GM12878 (cell line): ENCODE data around the gene CENPS. TPM values are rescaled to one million over a fixed set of nuclear protein-coding genes. Genes with fewer than 3 reads are reported as not detected.

Source experiments
- ATAC-seq: fragments of 200-7000 bp; cut with Tn5 transposase; 3 replicates; pipeline ENCODE4 v1.9.1; 2020; ENCODE audit warnings: mild to moderate bottlenecking, moderate library complexity
- BruUV-seq: library from RNA; stranded (reverse); fragments of 400-500 nt; replicated peaks from 2 replicates; lab custom pipeline; 2021; lab: Mats Ljungman, UMichigan
- CTCF ChIA-PET: fragments of 300-600 bp; sonication (Branson Sonifier 250); formaldehyde crosslinking; extraction: SDS; loops from one replicate; lab custom pipeline; 2021; ENCODE audit warnings: inconsistent platforms; lab: Yijun Ruan, JAX
- POLR2A ChIA-PET: fragments of 350-600 bp; formaldehyde crosslinking; extraction: SDS; loops from one replicate; lab custom pipeline; 2021; ENCODE audit warnings: inconsistent platforms; lab: Charles Lee
- RAD21 ChIA-PET: fragments of 300-600 bp; sonication (Branson Sonifier 250); formaldehyde crosslinking; loops from one replicate; lab custom pipeline; 2023; ENCODE audit warnings: antibody characterized with exemption; ENCODE audit not compliant: unreplicated experiment; lab: Charles Lee
- SMC1A ChIA-PET: fragments of 300-600 bp; sonication (Branson Sonifier 250); formaldehyde crosslinking; loops from one replicate; lab custom pipeline; 2023; ENCODE audit not compliant: unreplicated experiment, uncharacterized antibody; lab: Charles Lee
- DNase-seq: peaks from one replicate; pipeline ENCODE4 v3.0.0-alpha.2; 2011; ENCODE audit warnings: low read depth, low spot score
- FAIRE-seq: peaks from 3 replicates; lab custom pipeline; 2011; peaks lifted over from hg19 to GRCh38; lab: Jason Lieb, UNC
- H2AFZ ChIP-seq: 2 replicates; pipeline ENCODE4 v1.6.0; 2011; ENCODE audit warnings: low read depth, low read length, control low read depth; ENCODE audit not compliant: control insufficient read depth
- H3K27ac ChIP-seq: 2 replicates; pipeline ENCODE4 v1.5.1; 2011; ENCODE audit warnings: control low read depth; ENCODE audit not compliant: control insufficient read depth, insufficient read depth
- H3K27me3 ChIP-seq, 2 experiments: replicated peaks in 1 of 2; 2 replicates each; pipeline versions ENCODE4 v1.6.0 to v1.6.1; 2011; ENCODE audit warnings: low read length in 1 of 2; ENCODE audit not compliant: control insufficient read depth in 2 of 2, insufficient read depth in 2 of 2
- H3K36me3 ChIP-seq, 2 experiments: 2 replicates each; pipeline ENCODE4 v1.5.1; 2011; ENCODE audit warnings: low read length in 1 of 2; ENCODE audit not compliant: control insufficient read depth in 2 of 2, insufficient read depth in 2 of 2
- H3K4me1 ChIP-seq: 2 replicates; pipeline ENCODE4 v1.6.1; 2011; ENCODE audit warnings: mild to moderate bottlenecking, low read length, moderate library complexity, mixed read lengths; ENCODE audit not compliant: control insufficient read depth, insufficient read depth
- H3K4me2 ChIP-seq: 2 replicates; pipeline ENCODE4 v1.6.0; 2011; ENCODE audit warnings: control low read depth; ENCODE audit not compliant: control insufficient read depth, insufficient read depth
- H3K4me3 ChIP-seq: fragments of 200-600 bp; sonication (generic); 2 replicates; pipeline ENCODE4 v1.5.1; 2016
- H3K79me2 ChIP-seq: 2 replicates; pipeline ENCODE4 v1.6.0; 2011; ENCODE audit warnings: low read length; ENCODE audit not compliant: control insufficient read depth, insufficient read depth
- H3K9ac ChIP-seq: 2 replicates; pipeline ENCODE4 v1.8.0; 2011; ENCODE audit warnings: low read length, control low read depth, mixed read lengths; ENCODE audit not compliant: control insufficient read depth, insufficient read depth
- H3K9me3 ChIP-seq: replicated peaks from 3 replicates; pipeline ENCODE4 v1.5.1; 2011; ENCODE audit warnings: mild to moderate bottlenecking, low read length; ENCODE audit not compliant: control insufficient read depth, insufficient read depth
- H4K20me1 ChIP-seq: 2 replicates; pipeline ENCODE4 v1.6.0; 2011; ENCODE audit not compliant: control insufficient read depth, insufficient read depth
- E2F8 ChIP-seq: fragments of 450-650 bp; IDR thresholded peaks from 2 replicates; pipeline ENCODE4 v1.6.1; 2018; ENCODE audit warnings: mild to moderate bottlenecking, low read depth, moderate library complexity; ENCODE audit not compliant: partially characterized antibody
- EP300 ChIP-seq, 2 experiments: fragments of 150-350 bp in 1 of 2; IDR thresholded peaks; 2 replicates each; pipeline ENCODE4 v1.6.1; 2011 to 2012; ENCODE audit warnings: low read depth in 2 of 2, low read length in 2 of 2, borderline replicate concordance in 1 of 2, improper control_type of control experiment in 1 of 2, inconsistent platforms in 1 of 2; ENCODE audit not compliant: control insufficient read depth in 1 of 2
- FOS ChIP-seq: IDR thresholded peaks from 3 replicates; pipeline ENCODE4 v1.6.1; 2011; ENCODE audit warnings: borderline replicate concordance; ENCODE audit not compliant: insufficient read length; ENCODE audit errors: extremely low read depth
- MEF2B ChIP-seq: fragments of 450-650 bp; IDR thresholded peaks from 2 replicates; pipeline ENCODE4 v1.6.1; 2018; ENCODE audit warnings: mild to moderate bottlenecking, moderate library complexity; ENCODE audit not compliant: partially characterized antibody, poor library complexity, severe bottlenecking
- PML ChIP-seq: IDR thresholded peaks from 2 replicates; pipeline ENCODE4 v1.6.1; 2012; ENCODE audit warnings: low read length, inconsistent platforms
- POLR2AphosphoS2 ChIP-seq: IDR thresholded peaks from 2 replicates; pipeline ENCODE4 v1.6.1; 2011; ENCODE audit warnings: low read depth, mild to moderate bottlenecking, low read length, improper control_type of control experiment, moderate library complexity
- RB1 ChIP-seq: fragments of 450-650 bp; formaldehyde crosslinking; IDR thresholded peaks from 2 replicates; pipeline ENCODE4 v1.6.1; 2017; ENCODE audit warnings: mild to moderate bottlenecking, borderline replicate concordance
- SMAD5 ChIP-seq: IDR thresholded peaks from 2 replicates; pipeline ENCODE4 v1.6.1; 2016; ENCODE audit warnings: antibody characterized with exemption, low read depth
- TAF1 ChIP-seq: IDR thresholded peaks from 2 replicates; pipeline ENCODE4 v1.6.1; 2011; ENCODE audit warnings: mild to moderate bottlenecking, low read depth, low read length, borderline replicate concordance
- WGBS: methylation state at CpG from one replicate; pipeline ENCODE4 v1.1.6; 2016; ENCODE audit warnings: low lambda C conversion rate; ENCODE audit not compliant: insufficient replicate concordance, insufficient coverage; ENCODE audit errors: missing lambda C conversion rate; 5-methylcytosine and 5-hydroxymethylcytosine counted together
- in situ Hi-C: fragments of 300-500 bp; cut with MboI; formaldehyde crosslinking; loops from 9 replicates; pipeline ENCODE4 v1.14.3; 2018; ENCODE audit warnings: mixed read lengths
- intact Hi-C: fragments of 100-400 bp; cut with micrococcal nuclease; formaldehyde crosslinking; loops from one replicate; pipeline ENCODE4 v1.14.2; 2022; ENCODE audit not compliant: unreplicated experiment
- polyA plus RNA-seq, 11 experiments: library from polyadenylated mRNA; depleted of rRNA in 4 of 11; unstranded in 6 of 11; stranded (reverse) in 5 of 11; fragments of >200 nt; fragmentation: Nextera tagmentation in 4 of 11; fragmentation: Illumina TruSeq in 1 of 11; extraction: Ambion mirVana in 4 of 11; extraction: Trizol in 1 of 11; gene quantifications; 1 replicate in 1 of 11; 2 replicates in 10 of 11; pipeline versions ENCODE4 v1.2.1 to v1.2.3, GENCODE V29; 2011 to 2016; ENCODE audit warnings: inconsistent platforms in 2 of 11, missing spikeins in 2 of 11, low read depth in 1 of 11
- total RNA-seq, 4 experiments: library from RNA; depleted of rRNA in 3 of 4; stranded (reverse); fragments of >200 nt in 3 of 4; fragmentation: Illumina TruSeq in 1 of 4; extraction: Trizol in 1 of 4; gene quantifications; 2 replicates each; pipeline versions ENCODE4 v1.2.1 to v1.2.3, GENCODE V29; 2013 to 2021
- TF ChIP-seq, protein P1 (sequence below): IDR thresholded peaks from 2 replicates; pipeline ENCODE4 v1.6.1; 2012; ENCODE audit warnings: mild to moderate bottlenecking, low read depth, low read length
- TF ChIP-seq, protein P2 (sequence below): fragments of 150-350 bp; IDR thresholded peaks from 2 replicates; pipeline ENCODE4 v1.6.1; 2016; ENCODE audit warnings: low read depth, low read length

Gene CENPS
- total and polyA plus RNA-seq, 10 of the 15 experiments (the other 5 are each of a cell fraction or from before 2014, with no cell fraction given), result 9.4 to 51.7 (median 16.7) TPM

DNA sequence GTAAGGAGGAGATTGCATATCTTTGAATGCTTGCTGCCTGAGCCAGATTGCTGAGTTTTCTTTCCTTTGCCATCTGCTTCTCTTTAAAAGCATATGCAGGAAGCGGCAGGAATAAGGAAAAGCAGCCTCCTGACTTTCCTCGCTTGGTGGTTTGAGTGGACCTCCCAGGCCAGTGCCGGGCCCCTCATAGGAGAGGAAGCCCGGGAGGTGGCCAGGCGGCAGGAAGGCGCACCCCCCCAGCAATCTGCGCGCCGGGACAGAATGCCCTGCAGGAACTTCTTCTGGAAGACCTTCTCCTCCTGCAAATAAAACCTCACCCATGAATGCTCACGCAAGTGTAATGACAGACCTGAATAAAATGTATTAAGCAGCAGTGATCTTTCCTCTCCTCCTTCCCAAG lies 21.1 kb downstream of the CENPS start:
- ChIA-PET SMC1A (interaction anchor here (0.5 to 1.1 kb wide), 3 partner anchors 15 to 41 kb away, joined by 3 read pairs; no protein-coding TSS in a partner anchor), RAD21 (no interaction called here), POLR2A (interaction anchor here (0.8 kb wide), 1 partner anchor 18 kb away, joined by 3 read pairs; no protein-coding TSS in a partner anchor), CTCF (interaction anchor here (0.6 to 0.9 kb wide), 3 partner anchors 35 to 235 kb away, joined by 3 read pairs; no protein-coding TSS in a partner anchor)
- H3K9me3 ChIP-seq, result no peaks in the 10 kb centered on the region; the same call in 2 of the 3 replicates
- in situ Hi-C loops (no loop called here), intact Hi-C loops (no loop called here)
- no peaks in the 10 kb centered on the region for H3K4me1 ChIP-seq
- no peaks in the 10 kb centered on the region for H3K36me3 ChIP-seq
- 31% methylated on average over 10 of the region's 10 CpGs for WGBS
- no peaks in the 10 kb centered on the region for H3K79me2 ChIP-seq
- no peak overlapping the region for H3K4me3 ChIP-seq
- no peak overlapping the region for H3K9ac ChIP-seq
- no peak overlapping the region for H2AFZ ChIP-seq
- H3K4me2 ChIP-seq, result no peak overlapping the region
- H3K27ac ChIP-seq, result no peak overlapping the region
- DNase-seq (no peak), ATAC-seq (no peak), FAIRE-seq (no peak)
- no TSS peak for BruUV-seq
- no peaks in the 10 kb centered on the region for H4K20me1 ChIP-seq
- H3K27me3 ChIP-seq, result no peaks in the 10 kb centered on the region
- TF ChIP-seq EP300 (IDR thresholded peaks at IDR 0.05; ENCODE audit: borderline replicate concordance in 1 of 2, control insufficient read depth in 1 of 2, low read depth in 2 of 2, low read length in 2 of 2) (no peak), RB1 (no peak), MEF2B (no peak), POLR2AphosphoS2 (no peak), TAF1 (no peak), FOS (no peak), SMAD5 (no peak), E2F8 (no peak), PML (no peak)
- TF ChIP-seq, protein P1, sequence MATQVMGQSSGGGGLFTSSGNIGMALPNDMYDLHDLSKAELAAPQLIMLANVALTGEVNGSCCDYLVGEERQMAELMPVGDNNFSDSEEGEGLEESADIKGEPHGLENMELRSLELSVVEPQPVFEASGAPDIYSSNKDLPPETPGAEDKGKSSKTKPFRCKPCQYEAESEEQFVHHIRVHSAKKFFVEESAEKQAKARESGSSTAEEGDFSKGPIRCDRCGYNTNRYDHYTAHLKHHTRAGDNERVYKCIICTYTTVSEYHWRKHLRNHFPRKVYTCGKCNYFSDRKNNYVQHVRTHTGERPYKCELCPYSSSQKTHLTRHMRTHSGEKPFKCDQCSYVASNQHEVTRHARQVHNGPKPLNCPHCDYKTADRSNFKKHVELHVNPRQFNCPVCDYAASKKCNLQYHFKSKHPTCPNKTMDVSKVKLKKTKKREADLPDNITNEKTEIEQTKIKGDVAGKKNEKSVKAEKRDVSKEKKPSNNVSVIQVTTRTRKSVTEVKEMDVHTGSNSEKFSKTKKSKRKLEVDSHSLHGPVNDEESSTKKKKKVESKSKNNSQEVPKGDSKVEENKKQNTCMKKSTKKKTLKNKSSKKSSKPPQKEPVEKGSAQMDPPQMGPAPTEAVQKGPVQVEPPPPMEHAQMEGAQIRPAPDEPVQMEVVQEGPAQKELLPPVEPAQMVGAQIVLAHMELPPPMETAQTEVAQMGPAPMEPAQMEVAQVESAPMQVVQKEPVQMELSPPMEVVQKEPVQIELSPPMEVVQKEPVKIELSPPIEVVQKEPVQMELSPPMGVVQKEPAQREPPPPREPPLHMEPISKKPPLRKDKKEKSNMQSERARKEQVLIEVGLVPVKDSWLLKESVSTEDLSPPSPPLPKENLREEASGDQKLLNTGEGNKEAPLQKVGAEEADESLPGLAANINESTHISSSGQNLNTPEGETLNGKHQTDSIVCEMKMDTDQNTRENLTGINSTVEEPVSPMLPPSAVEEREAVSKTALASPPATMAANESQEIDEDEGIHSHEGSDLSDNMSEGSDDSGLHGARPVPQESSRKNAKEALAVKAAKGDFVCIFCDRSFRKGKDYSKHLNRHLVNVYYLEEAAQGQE, result no peak
- TF ChIP-seq, protein P2, sequence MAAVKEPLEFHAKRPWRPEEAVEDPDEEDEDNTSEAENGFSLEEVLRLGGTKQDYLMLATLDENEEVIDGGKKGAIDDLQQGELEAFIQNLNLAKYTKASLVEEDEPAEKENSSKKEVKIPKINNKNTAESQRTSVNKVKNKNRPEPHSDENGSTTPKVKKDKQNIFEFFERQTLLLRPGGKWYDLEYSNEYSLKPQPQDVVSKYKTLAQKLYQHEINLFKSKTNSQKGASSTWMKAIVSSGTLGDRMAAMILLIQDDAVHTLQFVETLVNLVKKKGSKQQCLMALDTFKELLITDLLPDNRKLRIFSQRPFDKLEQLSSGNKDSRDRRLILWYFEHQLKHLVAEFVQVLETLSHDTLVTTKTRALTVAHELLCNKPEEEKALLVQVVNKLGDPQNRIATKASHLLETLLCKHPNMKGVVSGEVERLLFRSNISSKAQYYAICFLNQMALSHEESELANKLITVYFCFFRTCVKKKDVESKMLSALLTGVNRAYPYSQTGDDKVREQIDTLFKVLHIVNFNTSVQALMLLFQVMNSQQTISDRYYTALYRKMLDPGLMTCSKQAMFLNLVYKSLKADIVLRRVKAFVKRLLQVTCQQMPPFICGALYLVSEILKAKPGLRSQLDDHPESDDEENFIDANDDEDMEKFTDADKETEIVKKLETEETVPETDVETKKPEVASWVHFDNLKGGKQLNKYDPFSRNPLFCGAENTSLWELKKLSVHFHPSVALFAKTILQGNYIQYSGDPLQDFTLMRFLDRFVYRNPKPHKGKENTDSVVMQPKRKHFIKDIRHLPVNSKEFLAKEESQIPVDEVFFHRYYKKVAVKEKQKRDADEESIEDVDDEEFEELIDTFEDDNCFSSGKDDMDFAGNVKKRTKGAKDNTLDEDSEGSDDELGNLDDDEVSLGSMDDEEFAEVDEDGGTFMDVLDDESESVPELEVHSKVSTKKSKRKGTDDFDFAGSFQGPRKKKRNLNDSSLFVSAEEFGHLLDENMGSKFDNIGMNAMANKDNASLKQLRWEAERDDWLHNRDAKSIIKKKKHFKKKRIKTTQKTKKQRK, result no peak
